ENCODE data around the gene NIF3L1. TPM values are rescaled to one million over a fixed set of nuclear protein-coding genes. Genes with fewer than 3 reads are reported as not detected.

The NIF3L1 gene
- 34.4 TPM for total RNA-seq

GRCh38 chr2:200888704-200889625 is at the start of gene NIF3L1, which contains the start of gene PPIL3:
TSS of gene NIF3L1 (plus strand) at chr2:200889371. CDS start at chr2:200891944, 2,573 bp downstream.
TSS of gene PPIL3 (minus strand) at chr2:200889077. CDS start at chr2:200887615, 1,462 bp downstream.

GRCh38 chr2:200864176-200865034 is 24.8 kb upstream of the NIF3L1 start, which contains the start of gene CLK1:
TSS of gene CLK1 (minus strand) at chr2:200864658. CDS start at chr2:200861862, 2,796 bp downstream.

Small RNAs within 50 kb of the gene (small RNA-seq; reads per million reads assigned to genes)
- gene RF00019 (ENCODE audit: low replicate concordance) = not detected
- gene RNA5SP115 (ENCODE audit: low replicate concordance) = not detected
- gene RNU6-312P (ENCODE audit: low replicate concordance) = not detected
- not detected for gene RNU6-762P (ENCODE audit: low replicate concordance)

Other genes starting within 250 kb of the NIF3L1 start
- gene BZW1, start 77.5 kb upstream of the NIF3L1 start, total RNA-seq = 353 TPM
- 249 TPM for gene CLK1, start 24.7 kb upstream of the NIF3L1 start, total RNA-seq
- 49.8 TPM for gene PPIL3, start 294 bp upstream of the NIF3L1 start, total RNA-seq
- 28.2 TPM for gene ORC2, start 74.3 kb downstream of the NIF3L1 start, total RNA-seq
- 68.5 TPM for gene HYCC2, start 182.3 kb downstream of the NIF3L1 start, total RNA-seq
- gene NDUFB3, start 182.6 kb downstream of the NIF3L1 start, total RNA-seq = 23.2 TPM
- gene CFLAR, start 226.8 kb downstream of the NIF3L1 start, total RNA-seq = 52.0 TPM